Measurements from ENCODE around the gene PDIA5. TPM values are rescaled to one million over a fixed set of nuclear protein-coding genes. Genes with fewer than 3 reads are reported as not detected.

PDIA5 gene
- total RNA-seq, 2 donors from 2014 or later: 57.5 to 68.3 TPM

GRCh38 chr3:123055352-123055751 lies 11.5 kb upstream of the PDIA5 start:
- Histone ChIP-seq H3K36me3 (ENCODE audit: control insufficient read depth, insufficient read depth, low read length) (no peaks in the 10 kb centered on the region), H3K9me3 (ENCODE audit: control insufficient read depth, low read length) (no peaks in the 10 kb centered on the region), H3K9ac (ENCODE audit: extremely low read depth, low read length, poor library complexity, severe bottlenecking) (no peak overlapping the region), H3K4me1 (ENCODE audit: control insufficient read depth, insufficient read depth, low read length) (peaks cover 3% of the 10 kb centered on the region), H3K27me3 (ENCODE audit: control insufficient read depth, insufficient read depth, low read length, poor library complexity, severe bottlenecking) (no peaks in the 10 kb centered on the region), H3K4me3 (ENCODE audit: low read length) (no peak overlapping the region), H3K27ac (ENCODE audit: low read depth, low read length) (no peak overlapping the region)
- Mint-ChIP-seq H3K4me3 (no peak overlapping the region), H3K4me1 (peaks cover 4% of the 10 kb centered on the region), H3K36me3 (ENCODE audit: low read depth) (no peaks in the 10 kb centered on the region), H3K27ac (no peak overlapping the region), H3K27me3 (ENCODE audit: insufficient read depth) (peaks cover 6% of the 10 kb centered on the region), H3K9me3 (no peaks in the 10 kb centered on the region)
- DNase-seq: no peak
- WGBS, 2 experiments (ENCODE audit: insufficient coverage in 1 of 2, insufficient read length in 1 of 2): 90 to 94% methylated on average over 2 to 5 of the region's 5 CpGs
- TF ChIP-seq CTCF (conservative IDR thresholded peaks at IDR 0.05): no peak

GRCh38 chr3:123058505-123058904 lies 8.3 kb upstream of the PDIA5 start:
- WGBS, 2 experiments (ENCODE audit: insufficient coverage in 1 of 2, insufficient read length in 1 of 2): 95 to 98% methylated on average over 5 of the region's 5 CpGs
- Histone ChIP-seq H3K27me3 (ENCODE audit: control insufficient read depth, insufficient read depth, low read length, poor library complexity, severe bottlenecking) (no peaks in the 10 kb centered on the region), H3K9me3 (ENCODE audit: control insufficient read depth, low read length) (no peaks in the 10 kb centered on the region), H3K9ac (ENCODE audit: extremely low read depth, low read length, poor library complexity, severe bottlenecking) (no peak overlapping the region), H3K4me3 (ENCODE audit: low read length) (no peak overlapping the region), H3K36me3 (ENCODE audit: control insufficient read depth, insufficient read depth, low read length) (no peaks in the 10 kb centered on the region), H3K4me1 (ENCODE audit: control insufficient read depth, insufficient read depth, low read length) (no peaks in the 10 kb centered on the region), H3K27ac (ENCODE audit: low read depth, low read length) (no peak overlapping the region)
- no peaks in the 10 kb centered on the region for H3K9me3 Mint-ChIP-seq
- no peaks in the 10 kb centered on the region for H3K4me1 Mint-ChIP-seq
- H3K27ac Mint-ChIP-seq: no peak overlapping the region
- no peak overlapping the region for H3K4me3 Mint-ChIP-seq
- H3K27me3 Mint-ChIP-seq (ENCODE audit: insufficient read depth): peaks cover 11% of the 10 kb centered on the region
- DNase-seq: no peak
- H3K36me3 Mint-ChIP-seq (ENCODE audit: low read depth): no peaks in the 10 kb centered on the region
- TF ChIP-seq CTCF (conservative IDR thresholded peaks at IDR 0.05): no peak

DNA sequence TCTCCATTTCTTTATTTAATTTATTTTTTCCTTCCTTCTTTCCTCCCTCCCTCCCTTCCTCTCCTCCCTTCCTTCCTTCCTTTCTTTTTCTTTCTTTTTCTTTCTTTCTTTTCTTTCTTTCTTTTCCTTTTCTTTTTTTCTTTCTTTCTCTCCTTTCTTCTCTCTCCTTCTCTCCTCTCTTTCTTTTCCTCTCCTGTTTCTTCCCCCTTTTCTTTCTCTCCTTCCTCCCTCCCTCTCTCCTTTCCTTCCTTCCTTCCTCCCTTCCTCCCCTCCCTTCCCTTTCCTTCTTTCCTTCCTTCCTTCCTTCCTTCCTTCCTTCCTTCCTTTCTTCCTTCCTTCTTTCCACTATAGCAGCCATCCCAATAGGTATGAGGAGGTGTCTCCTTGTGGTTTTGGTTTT lies 6.8 kb upstream of the PDIA5 start:
- H3K4me3 Mint-ChIP-seq: no peak overlapping the region

More for the DNA sequence above, 6.8 kb upstream of the PDIA5 start:
- no peak overlapping the region for H3K9ac ChIP-seq (ENCODE audit: extremely low read depth, low read length, poor library complexity, severe bottlenecking)
- Mint-ChIP-seq H3K4me1 (no peaks in the 10 kb centered on the region), H3K27me3 (ENCODE audit: insufficient read depth) (peaks cover 25% of the 10 kb centered on the region), H3K27ac (no peak overlapping the region), H3K9me3 (no peaks in the 10 kb centered on the region), H3K36me3 (ENCODE audit: low read depth) (no peaks in the 10 kb centered on the region)
- H3K4me1 ChIP-seq (ENCODE audit: control insufficient read depth, insufficient read depth, low read length): no peaks in the 10 kb centered on the region
- H3K9me3 ChIP-seq (ENCODE audit: control insufficient read depth, low read length): no peaks in the 10 kb centered on the region
- no peak for DNase-seq
- no peak for TF ChIP-seq CTCF (conservative IDR thresholded peaks at IDR 0.05)
- H3K27ac ChIP-seq (ENCODE audit: low read depth, low read length): no peak overlapping the region
- H3K4me3 ChIP-seq (ENCODE audit: low read length): no peak overlapping the region
- H3K36me3 ChIP-seq (ENCODE audit: control insufficient read depth, insufficient read depth, low read length): no peaks in the 10 kb centered on the region
- H3K27me3 ChIP-seq (ENCODE audit: control insufficient read depth, insufficient read depth, low read length, poor library complexity, severe bottlenecking): no peaks in the 10 kb centered on the region
